ENCODE measurements around the gene TSPAN4.

Gene TSPAN4

GRCh38 chr11:911031-911889 is 68.6 kb downstream of the TSPAN4 start:
- DNase-seq (ENCODE audit: low read depth): peak; percentile 16

GRCh38 chr11:911890-912219 is 69.2 kb downstream of the TSPAN4 start:
- DNase-seq (ENCODE audit: low read depth): no peak

- no peak for DNase-seq (ENCODE audit: low read depth)
Observed at GRCh38 chr11:912266-912665, 69.6 kb downstream of the TSPAN4 start.

GRCh38 chr11:913043-913442 is 70.4 kb downstream of the TSPAN4 start:
- no peak for DNase-seq (ENCODE audit: low read depth)

- no peak for DNase-seq (ENCODE audit: low read depth)
Observed at GRCh38 chr11:914204-914603, 71.6 kb downstream of the TSPAN4 start.

GRCh38 chr11:914747-915501 is 72.3 kb downstream of the TSPAN4 start:
- no peak for DNase-seq (ENCODE audit: low read depth)
